ENCODE measurements around the gene SPECC1.
"Not testable (repeated sequence)": the region's sequence is repeated elsewhere in the genome, so short reads cannot be mapped to it uniquely, and the experiment has no call there.

SPECC1 gene

DNA sequence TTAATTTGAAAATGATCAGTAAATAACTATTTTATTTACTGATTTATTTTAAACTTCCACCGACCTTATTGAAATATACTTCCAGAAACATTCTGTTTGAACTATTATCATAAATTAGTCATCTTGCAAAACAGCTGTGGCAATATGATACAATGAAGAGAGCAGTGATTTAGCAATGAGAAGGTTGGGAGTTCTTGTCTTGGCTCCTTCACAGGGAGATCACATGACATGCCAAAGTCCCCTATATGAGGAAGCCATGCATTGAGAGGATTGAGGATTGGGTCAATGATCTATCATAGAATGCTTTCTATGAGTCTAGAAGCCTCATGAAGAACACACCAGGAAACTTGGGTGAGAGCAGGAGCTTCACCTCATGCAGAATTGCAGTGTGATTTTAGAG lies 235.5 kb downstream of the SPECC1 start:
- TF ChIP-seq POLR2A (IDR thresholded peaks at IDR 0.05; ENCODE audit: low read length) = no peak
- no peak for TF ChIP-seq GATA1 (IDR thresholded peaks at IDR 0.05; ENCODE audit: low read depth, low read length)
- no peak for DNase-seq

DNA sequence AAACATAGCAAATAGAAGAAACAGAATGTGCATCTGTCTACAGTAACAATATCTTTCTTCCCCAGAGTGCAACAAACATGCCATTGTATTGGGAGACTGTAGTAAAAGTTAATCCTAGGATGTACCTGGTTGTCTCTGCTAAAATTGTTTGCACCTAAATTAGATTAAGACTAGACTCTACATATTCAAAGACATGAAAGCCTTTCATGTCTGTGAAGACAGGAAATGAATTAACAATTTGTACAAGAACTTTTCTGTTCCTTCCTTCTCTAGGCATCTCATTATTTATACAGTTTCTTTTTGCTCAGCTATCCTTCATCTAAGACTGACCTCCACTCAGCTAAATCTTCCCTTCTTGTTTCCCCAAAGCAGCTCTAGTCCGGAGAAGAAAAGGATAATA lies 237.5 kb downstream of the SPECC1 start:
- DNase-seq = no peak
- TF ChIP-seq POLR2A (IDR thresholded peaks at IDR 0.05; ENCODE audit: low read length) (no peak), GATA1 (IDR thresholded peaks at IDR 0.05; ENCODE audit: low read depth, low read length) (no peak)

GRCh38 chr17:20253323-20253722 lies 244.2 kb downstream of the SPECC1 start:
- no peak for TF ChIP-seq POLR2A (IDR thresholded peaks at IDR 0.05; ENCODE audit: low read length)
- TF ChIP-seq GATA1 (IDR thresholded peaks at IDR 0.05; ENCODE audit: low read depth, low read length) = no peak
- no peak for DNase-seq

- TF ChIP-seq GATA1 (IDR thresholded peaks at IDR 0.05; ENCODE audit: low read depth, low read length) = no peak
- TF ChIP-seq POLR2A (IDR thresholded peaks at IDR 0.05; ENCODE audit: low read length) = no peak
- no peak for DNase-seq
Measured at GRCh38 chr17:20254541-20254940, 245.4 kb downstream of the SPECC1 start.

- TF ChIP-seq POLR2A (IDR thresholded peaks at IDR 0.05; ENCODE audit: low read length) = no peak
- no peak for TF ChIP-seq GATA1 (IDR thresholded peaks at IDR 0.05; ENCODE audit: low read depth, low read length)
- DNase-seq = no peak
Measured at GRCh38 chr17:20256144-20256543, 247.0 kb downstream of the SPECC1 start.

- no peak for DNase-seq
- TF ChIP-seq GATA1 (IDR thresholded peaks at IDR 0.05; ENCODE audit: low read depth, low read length) (no peak), POLR2A (IDR thresholded peaks at IDR 0.05; ENCODE audit: low read length) (no peak)
Measured at GRCh38 chr17:20257008-20257407, 247.8 kb downstream of the SPECC1 start.

DNA sequence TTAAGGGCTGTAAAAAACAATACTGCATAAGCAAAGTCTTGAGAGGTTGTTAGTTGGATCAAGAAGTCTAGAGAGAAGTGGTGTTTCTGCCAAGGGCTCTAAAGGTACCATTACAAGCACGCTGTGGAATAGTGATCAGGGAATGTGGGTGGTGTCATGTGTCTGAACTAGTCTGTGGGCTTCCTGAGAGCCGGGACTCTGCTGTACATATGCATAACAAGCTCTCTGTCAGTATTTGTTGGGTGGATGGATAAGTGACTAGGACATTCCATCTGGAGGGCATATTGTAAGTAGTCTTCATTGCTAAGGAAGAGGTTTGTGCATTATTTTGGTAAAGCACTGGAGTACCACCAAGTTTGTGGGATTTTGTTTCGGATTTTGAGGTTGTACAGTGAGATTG lies 248.6 kb downstream of the SPECC1 start:
- DNase-seq = no peak
- TF ChIP-seq POLR2A (IDR thresholded peaks at IDR 0.05; ENCODE audit: low read length) = no peak

DNA sequence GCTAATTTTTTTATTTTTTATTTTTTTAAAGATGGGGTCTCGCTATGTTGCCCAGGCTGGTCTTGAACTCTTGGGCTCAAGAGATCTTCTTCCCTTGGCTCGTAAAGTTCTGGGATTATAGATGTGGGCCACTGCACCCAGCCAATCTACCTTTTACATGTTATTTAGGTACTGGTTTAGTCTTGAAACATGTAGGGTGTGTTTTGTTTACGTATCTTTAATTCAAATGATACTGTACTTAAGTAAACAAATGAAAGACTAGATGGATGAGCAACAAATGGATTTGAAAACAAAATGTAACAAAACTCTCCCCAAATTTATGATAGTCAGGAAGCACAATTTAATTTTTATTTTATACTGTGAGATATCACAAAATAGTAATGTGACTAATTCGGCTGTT lies 250.5 kb downstream of the SPECC1 start:
- no peak for DNase-seq
- TF ChIP-seq POLR2A (IDR thresholded peaks at IDR 0.05; ENCODE audit: low read length) (no peak), GATA1 (IDR thresholded peaks at IDR 0.05; ENCODE audit: low read depth, low read length) (no peak)

DNA sequence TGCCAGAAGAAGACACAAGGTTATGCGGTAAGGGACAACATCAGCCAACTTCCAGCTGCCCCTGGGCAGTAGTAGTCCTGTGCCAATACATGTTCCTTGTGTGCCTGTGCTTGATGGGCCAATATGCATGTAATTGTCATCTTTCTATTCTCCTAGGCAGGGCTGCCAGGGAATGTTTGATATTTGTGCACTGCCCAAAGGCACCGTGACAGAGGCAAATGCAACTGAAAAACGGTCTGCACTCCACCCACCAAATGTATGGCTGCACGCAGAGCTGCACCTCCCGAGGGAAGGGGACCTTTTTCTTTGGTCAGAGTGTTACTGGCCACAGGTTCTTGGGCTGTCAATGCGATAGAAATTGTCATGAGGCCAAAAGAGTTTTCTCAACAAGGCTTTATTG lies 251.1 kb downstream of the SPECC1 start:
- no peak for DNase-seq
- TF ChIP-seq GATA1 (IDR thresholded peaks at IDR 0.05; ENCODE audit: low read depth, low read length) (no peak), POLR2A (IDR thresholded peaks at IDR 0.05; ENCODE audit: low read length) (no peak)

DNA sequence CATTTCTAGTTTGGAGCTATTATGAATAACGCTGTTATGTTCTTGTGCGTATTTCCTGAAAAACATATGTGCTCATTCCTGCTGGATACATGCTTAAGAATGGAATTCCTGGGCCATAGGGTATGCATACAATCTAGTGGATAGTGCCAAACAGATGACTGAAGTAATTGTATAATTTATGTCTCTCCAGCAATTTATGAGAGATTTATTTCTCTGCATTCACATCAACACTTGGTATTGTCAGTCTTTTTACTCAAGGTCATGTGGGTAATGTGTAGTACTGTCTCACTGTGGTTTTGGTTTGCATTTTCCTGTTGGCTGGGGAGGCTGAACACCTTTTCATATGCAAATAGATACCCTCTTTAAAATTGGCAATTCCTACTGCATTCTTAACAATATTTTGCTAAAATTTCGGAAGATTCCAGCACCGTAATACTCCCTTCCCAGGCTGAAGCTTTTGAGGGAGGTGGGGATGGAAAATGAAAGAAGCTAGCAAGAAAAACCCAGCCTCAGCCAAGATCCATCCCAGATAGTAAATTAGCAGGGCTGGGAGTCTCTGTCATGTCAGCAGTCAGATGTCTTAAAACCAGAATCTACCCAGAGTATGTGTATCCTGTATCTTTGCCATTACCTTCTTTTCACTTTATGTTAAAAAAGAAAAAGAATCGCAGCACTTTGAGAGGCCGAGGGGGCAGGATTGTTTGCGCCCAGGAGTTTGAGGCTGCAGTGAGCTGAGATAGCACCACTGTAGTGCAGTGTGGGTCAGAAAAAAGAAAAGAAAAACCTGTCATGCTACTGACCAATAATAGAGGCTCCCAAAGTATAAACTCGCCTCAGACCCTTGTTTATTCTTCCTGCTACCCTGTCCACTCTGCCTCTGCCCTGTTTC lies 253.3 kb downstream of the SPECC1 start:
- no peak for DNase-seq
- TF ChIP-seq GATA1 (IDR thresholded peaks at IDR 0.05; ENCODE audit: low read depth, low read length) (no peak), POLR2A (IDR thresholded peaks at IDR 0.05; ENCODE audit: low read length) (no peak)

DNA sequence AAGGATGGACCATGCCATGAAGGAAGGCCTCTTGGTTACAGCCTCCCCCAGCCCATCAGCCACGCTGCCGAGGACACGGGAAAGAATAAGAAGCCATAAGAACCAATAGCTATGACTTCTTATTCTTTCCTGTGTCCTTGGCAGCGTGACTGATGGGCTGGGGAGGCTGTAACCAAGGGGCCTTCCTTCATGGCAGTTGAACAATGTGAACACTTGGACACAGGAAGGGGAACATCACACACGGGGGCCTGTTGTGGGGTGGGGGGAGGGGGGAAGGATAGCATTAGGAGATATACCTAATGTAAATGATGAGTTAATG lies 253.9 kb downstream of the SPECC1 start:
- DNase-seq = not testable (repeated sequence)

DNA sequence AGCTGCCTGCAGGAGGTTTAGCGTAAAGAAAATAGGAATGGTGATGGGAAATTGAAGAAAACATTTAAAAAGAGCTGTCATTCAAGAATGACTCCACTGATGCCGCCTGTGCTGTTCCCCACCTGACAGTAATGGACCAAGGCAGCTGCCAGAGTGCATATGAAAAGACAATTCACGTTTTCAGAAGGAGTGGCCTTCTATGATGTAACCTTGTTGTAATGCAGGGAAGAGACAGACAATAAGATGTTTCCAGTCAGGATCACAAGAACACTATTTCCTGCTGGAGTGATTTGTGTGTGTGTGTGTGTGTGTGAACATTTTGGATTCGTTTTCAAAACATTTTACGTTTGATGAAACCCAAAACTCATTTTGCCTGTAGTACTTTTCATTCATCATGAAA lies 254.4 kb downstream of the SPECC1 start:
- peak in 1 of 2 experiments; percentile 14 for DNase-seq
- no peak for TF ChIP-seq POLR2A (IDR thresholded peaks at IDR 0.05; ENCODE audit: low read length)
- TF ChIP-seq GATA1 (IDR thresholded peaks at IDR 0.05; ENCODE audit: low read depth, low read length) = no peak

GRCh38 chr17:20264996-20265395 lies 255.8 kb downstream of the SPECC1 start:
- TF ChIP-seq POLR2A (IDR thresholded peaks at IDR 0.05; ENCODE audit: low read length) (no peak), GATA1 (IDR thresholded peaks at IDR 0.05; ENCODE audit: low read depth, low read length) (no peak)
- no peak for DNase-seq

DNA sequence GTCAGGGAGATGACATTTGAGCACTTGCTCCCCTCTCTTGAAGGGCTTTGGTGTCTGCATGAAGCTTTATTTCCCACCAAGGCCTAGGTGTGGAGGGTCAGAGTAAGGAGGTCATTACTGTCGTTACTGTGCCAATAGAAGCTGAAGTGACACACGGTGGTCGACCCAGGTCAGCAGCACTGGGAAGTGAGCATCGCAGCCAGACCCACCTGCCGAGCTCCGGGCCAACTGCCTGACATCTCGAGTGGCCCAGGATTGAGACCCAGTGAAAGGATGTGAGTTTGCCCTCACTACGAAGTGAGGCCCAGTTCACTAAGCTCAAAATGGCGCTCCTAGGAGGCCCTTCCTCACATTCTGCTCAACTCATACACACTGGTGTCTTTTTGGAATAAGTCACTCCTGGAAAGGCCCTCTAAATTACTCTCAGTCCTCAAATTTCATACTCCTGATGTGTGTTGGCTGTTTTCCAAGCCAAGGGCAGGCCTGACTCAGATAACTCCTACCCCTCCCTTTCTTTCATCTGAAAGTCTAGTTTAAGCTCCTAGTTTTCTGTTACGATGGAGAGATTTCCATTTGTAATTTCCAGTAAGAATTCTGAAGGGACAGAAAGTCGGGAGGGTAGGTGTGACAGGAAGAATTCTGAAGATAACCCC lies 257.8 kb downstream of the SPECC1 start:
- no peak for TF ChIP-seq POLR2A (IDR thresholded peaks at IDR 0.05; ENCODE audit: low read length)
- no peak for TF ChIP-seq GATA1 (IDR thresholded peaks at IDR 0.05; ENCODE audit: low read depth, low read length)
- peak; percentile 76 to 82 for DNase-seq

DNA sequence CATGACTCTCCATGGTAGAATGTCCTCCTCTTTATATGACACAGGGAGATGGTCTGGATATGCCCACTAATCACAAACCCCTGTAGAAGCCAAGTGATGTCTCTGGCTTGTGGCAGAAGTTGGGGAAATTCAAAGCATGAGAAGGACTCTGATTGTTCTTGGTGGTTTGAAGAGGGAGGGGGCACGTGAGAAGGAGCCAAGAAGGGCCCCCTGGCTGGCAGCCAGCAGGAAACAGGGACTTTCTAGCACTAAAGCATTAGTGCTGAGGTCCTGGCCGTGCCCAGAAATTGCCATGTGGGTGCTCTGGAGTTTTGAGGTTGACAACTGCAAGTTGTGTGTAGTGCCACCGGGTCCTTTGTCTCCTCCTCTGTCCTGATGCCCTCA lies 258.3 kb downstream of the SPECC1 start:
- TF ChIP-seq POLR2A (IDR thresholded peaks at IDR 0.05; ENCODE audit: low read length) (no peak), GATA1 (IDR thresholded peaks at IDR 0.05; ENCODE audit: low read depth, low read length) (no peak)
- peak in 1 of 2 experiments; percentile 35 for DNase-seq

Measured in erythroblast (primary cell).